KMS-11 (cell line): ENCODE measurements around the gene ZFP64.

ENCODE experiments used
- H2AFZ ChIP-seq: fragments of 200-600 bp; sonication (generic); 2 replicates; pipeline ENCODE4 v1.6.1; 2016; ENCODE audit warnings: antibody characterized with exemption, mixed run types, low read depth
- H3K27ac ChIP-seq: fragments of 200-600 bp; sonication (generic); 2 replicates; pipeline ENCODE4 v1.6.1; 2016; ENCODE audit warnings: mild to moderate bottlenecking, mixed run types
- H3K27me3 ChIP-seq: fragments of 200-600 bp; sonication (generic); 2 replicates; pipeline ENCODE4 v1.6.1; 2017; ENCODE audit warnings: mild to moderate bottlenecking, low read depth, mixed run types, moderate library complexity; ENCODE audit not compliant: insufficient read depth
- H3K36me3 ChIP-seq: fragments of 200-600 bp; sonication (generic); 2 replicates; pipeline ENCODE4 v1.6.1; 2017; ENCODE audit warnings: mild to moderate bottlenecking, mixed run types; ENCODE audit not compliant: insufficient read depth
- H3K4me1 ChIP-seq: fragments of 200-600 bp; sonication (generic); 2 replicates; pipeline ENCODE4 v1.6.1; 2016; ENCODE audit warnings: mild to moderate bottlenecking, low read depth, mixed run types; ENCODE audit not compliant: poor library complexity, severe bottlenecking
- H3K4me2 ChIP-seq: fragments of 200-600 bp; sonication (generic); 2 replicates; pipeline ENCODE4 v1.7.0; 2016; ENCODE audit warnings: mild to moderate bottlenecking, mixed run types
- H3K4me3 ChIP-seq: fragments of 200-600 bp; sonication (generic); IDR thresholded peaks from 2 replicates; pipeline ENCODE4 v1.6.1; 2017; ENCODE audit warnings: low read depth, low read length, mixed read lengths; ENCODE audit not compliant: insufficient read depth
- H3K79me2 ChIP-seq: fragments of 200-600 bp; sonication (generic); 2 replicates; pipeline ENCODE4 v1.6.1; 2016; ENCODE audit warnings: low read depth, mixed run types; ENCODE audit not compliant: insufficient read depth
- H3K9ac ChIP-seq: fragments of 200-600 bp; sonication (generic); 2 replicates; pipeline ENCODE4 v1.6.1; 2016; ENCODE audit warnings: mild to moderate bottlenecking, mixed run types
- H4K20me1 ChIP-seq: fragments of 200-600 bp; sonication (generic); 2 replicates; pipeline ENCODE4 v1.6.1; 2016; ENCODE audit warnings: mild to moderate bottlenecking, mixed run types; ENCODE audit not compliant: insufficient read depth
- CTCF ChIP-seq: fragments of 200-600 bp; sonication (generic); conservative IDR thresholded peaks from 2 replicates; pipeline ENCODE4 v1.6.1; 2017; ENCODE audit warnings: low read depth, mild to moderate bottlenecking, antibody characterized with exemption, low read length, moderate library complexity, mixed read lengths

Gene ZFP64

GRCh38 chr20:52179331-52180179 is 12.0 kb downstream of the ZFP64 start:
- Histone ChIP-seq H2AFZ (peak overlapping the region; percentile 44), H3K36me3 (no peaks in the 10 kb centered on the region), H3K4me2 (peak overlapping the region; percentile 96), H3K4me1 (peaks cover 46% of the 10 kb centered on the region), H3K27me3 (no peaks in the 10 kb centered on the region), H3K9ac (peak overlapping the region; percentile 44; the same call in 1 of the 2 replicates), H3K79me2 (peaks cover 5% of the 10 kb centered on the region; the same call in 1 of the 2 replicates), H3K4me3 (no peak overlapping the region), H4K20me1 (no peaks in the 10 kb centered on the region), H3K27ac (peak overlapping the region; percentile 87)
- TF ChIP-seq CTCF: no peak

- Histone ChIP-seq H3K9ac (peak overlapping the region; percentile 44; the same call in 1 of the 2 replicates), H3K27ac (peak overlapping the region; percentile 87), H3K36me3 (no peaks in the 10 kb centered on the region), H3K4me1 (peaks cover 55% of the 10 kb centered on the region), H3K79me2 (peaks cover 5% of the 10 kb centered on the region; the same call in 1 of the 2 replicates), H2AFZ (0 out of 2 replicates have a peak overlapping the region, but pooled peaks have one; percentile 44), H4K20me1 (no peaks in the 10 kb centered on the region), H3K4me2 (peak overlapping the region; percentile 96), H3K27me3 (no peaks in the 10 kb centered on the region), H3K4me3 (no peak overlapping the region)
- no peak for TF ChIP-seq CTCF
These were observed 12.9 kb downstream of the ZFP64 start for GRCh38 chr20:52178691-52179090.

- Histone ChIP-seq H3K27me3 (no peaks in the 10 kb centered on the region), H3K4me2 (no peak overlapping the region), H3K27ac (no peak overlapping the region), H3K36me3 (no peaks in the 10 kb centered on the region), H2AFZ (no peak overlapping the region), H3K9ac (no peak overlapping the region), H4K20me1 (no peaks in the 10 kb centered on the region), H3K4me1 (peaks cover 56% of the 10 kb centered on the region), H3K4me3 (no peak overlapping the region), H3K79me2 (0 out of 2 replicates have a peak, but pooled peaks cover 5% of the 10 kb centered on the region)
- TF ChIP-seq CTCF: no peak
These were observed 15.7 kb downstream of the ZFP64 start for GRCh38 chr20:52175840-52176239.

GRCh38 chr20:52172392-52173047 is 19.1 kb downstream of the ZFP64 start:
- Histone ChIP-seq H3K4me3 (no peak overlapping the region), H3K4me2 (peak overlapping the region; percentile 31), H3K79me2 (0 out of 2 replicates have a peak, but pooled peaks cover 4% of the 10 kb centered on the region), H3K27ac (no peak overlapping the region; the same call in 1 of the 2 replicates), H3K4me1 (peaks cover 27% of the 10 kb centered on the region), H4K20me1 (no peaks in the 10 kb centered on the region), H3K9ac (no peak overlapping the region), H3K27me3 (no peaks in the 10 kb centered on the region), H2AFZ (no peak overlapping the region), H3K36me3 (no peaks in the 10 kb centered on the region)
- TF ChIP-seq CTCF: no peak
